SHP77 treated with DMSO at 0.1 percent for 48 hours (cell line): ENCODE measurements around the gene LIMS3.
"Not testable (repeated sequence)": the region's sequence is repeated elsewhere in the genome, so short reads cannot be mapped to it uniquely, and the experiment has no call there.

Experiments used
- DNase-seq: peaks from one replicate; lab custom pipeline; 2025; lab: John Stamatoyannopoulos, UW

The LIMS3 gene

DNA sequence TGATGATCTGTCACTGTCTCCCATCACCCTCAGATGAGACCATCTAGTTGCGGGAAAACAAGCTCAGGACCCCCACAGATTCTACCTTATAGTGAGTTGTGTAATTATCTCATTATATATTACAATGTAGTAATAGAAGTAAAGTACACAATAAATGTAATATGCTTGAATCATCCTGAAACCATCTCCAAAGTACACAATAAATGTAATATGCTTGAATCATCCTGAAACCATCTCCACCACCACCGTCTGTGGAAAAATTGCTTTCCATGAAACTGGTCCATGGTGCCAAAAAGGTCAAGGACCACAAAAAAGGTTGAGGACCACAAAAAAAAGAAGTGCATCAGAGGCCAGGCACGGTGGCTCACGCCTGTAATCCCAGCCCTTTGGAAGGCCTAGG, 29.3 kb downstream of the LIMS3 start:
- not testable (repeated sequence) for DNase-seq

DNA sequence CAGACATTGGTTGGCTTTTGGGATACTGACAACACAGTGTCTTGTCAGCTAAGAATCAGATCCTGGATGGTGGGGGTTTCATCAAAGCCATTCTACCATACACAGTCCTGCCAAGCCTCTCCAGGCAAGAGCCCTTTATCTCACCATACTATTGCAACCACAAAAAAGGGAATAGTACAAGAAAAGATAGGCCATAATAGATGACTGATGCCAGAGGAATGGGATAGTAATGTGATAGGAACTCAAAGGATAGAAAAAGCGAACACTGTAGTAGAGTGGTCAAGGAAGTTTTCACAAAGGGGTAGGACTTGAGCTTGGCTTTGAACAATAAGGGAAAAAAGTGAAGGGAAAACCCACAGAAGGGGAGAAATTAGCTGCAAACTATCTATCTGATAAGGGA, 30.7 kb downstream of the LIMS3 start:
- DNase-seq: not testable (repeated sequence)

DNA sequence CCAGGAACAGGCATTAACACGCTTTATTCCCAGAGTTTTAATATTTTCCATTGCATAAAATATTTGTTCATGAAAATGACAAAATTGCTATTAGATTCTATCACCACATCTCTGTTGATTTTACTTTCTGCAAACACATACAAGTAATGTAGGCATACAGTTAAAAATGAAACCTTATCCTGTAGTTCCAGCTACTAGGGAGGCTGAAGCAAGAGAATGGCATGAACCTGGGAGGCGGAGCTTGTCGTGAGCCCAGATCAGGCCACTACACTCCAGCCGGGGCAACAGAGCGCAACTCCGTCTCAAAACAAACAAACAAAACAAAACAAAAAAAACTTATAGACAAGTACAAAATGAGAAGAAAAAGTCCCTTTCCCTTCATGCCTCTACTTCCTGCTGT, 38.0 kb downstream of the LIMS3 start:
- DNase-seq: not testable (repeated sequence)

DNA sequence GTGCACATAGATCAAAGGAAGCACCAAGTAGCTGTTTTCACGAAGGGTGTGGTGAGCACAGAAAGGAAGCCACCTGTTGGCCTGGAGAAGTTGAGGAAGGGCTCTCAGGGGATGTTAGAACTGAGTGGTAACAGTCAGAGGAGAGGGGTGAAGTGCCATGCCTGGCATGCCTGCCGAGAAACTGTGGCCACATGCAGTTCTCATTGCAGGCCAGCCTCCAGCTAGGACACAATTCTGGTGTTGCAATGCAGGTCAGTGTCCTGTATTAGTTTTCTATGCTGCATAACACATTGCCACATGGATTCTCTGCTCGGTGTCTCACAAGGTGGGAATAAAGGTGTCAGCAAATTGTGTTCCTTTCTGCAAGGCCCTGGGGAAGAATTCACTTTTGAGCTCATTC, 46.9 kb downstream of the LIMS3 start:
- DNase-seq: not testable (repeated sequence)

DNA sequence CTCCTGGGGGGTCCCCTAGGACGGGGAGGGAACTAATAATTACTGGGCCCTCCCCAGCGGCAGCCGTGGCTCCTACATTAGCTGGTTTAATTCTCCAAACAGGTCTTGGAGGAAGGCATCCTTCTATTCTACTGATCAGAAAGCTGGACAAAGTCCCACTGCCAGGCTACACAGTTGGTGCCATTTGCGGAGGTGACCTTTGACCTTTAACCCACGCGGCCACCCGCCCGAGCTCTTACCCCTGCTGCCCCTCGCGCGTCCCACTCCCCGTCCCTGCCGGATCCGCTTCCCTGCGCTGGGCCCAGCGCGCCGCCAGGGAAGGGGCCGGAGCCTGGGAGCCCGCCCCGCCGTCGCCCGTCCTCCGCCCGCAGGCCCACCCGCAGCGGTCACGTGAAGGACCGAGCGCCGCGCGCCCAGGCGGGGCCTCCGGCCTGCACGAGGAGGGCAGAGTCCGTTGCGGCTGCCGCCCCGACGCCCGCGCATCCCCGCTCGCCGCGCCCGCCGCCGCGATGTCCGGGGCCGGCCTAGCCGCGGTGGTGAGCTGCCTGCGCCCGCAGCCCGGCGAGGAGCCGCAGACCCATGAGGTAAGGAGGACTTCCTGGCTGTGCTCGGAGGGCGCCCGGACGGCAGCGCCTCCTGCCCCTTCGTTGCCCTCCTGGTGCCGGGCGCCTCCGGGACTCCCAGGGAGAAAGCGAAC, 48.9 kb downstream of the LIMS3 start:
- not testable (repeated sequence) for DNase-seq

DNA sequence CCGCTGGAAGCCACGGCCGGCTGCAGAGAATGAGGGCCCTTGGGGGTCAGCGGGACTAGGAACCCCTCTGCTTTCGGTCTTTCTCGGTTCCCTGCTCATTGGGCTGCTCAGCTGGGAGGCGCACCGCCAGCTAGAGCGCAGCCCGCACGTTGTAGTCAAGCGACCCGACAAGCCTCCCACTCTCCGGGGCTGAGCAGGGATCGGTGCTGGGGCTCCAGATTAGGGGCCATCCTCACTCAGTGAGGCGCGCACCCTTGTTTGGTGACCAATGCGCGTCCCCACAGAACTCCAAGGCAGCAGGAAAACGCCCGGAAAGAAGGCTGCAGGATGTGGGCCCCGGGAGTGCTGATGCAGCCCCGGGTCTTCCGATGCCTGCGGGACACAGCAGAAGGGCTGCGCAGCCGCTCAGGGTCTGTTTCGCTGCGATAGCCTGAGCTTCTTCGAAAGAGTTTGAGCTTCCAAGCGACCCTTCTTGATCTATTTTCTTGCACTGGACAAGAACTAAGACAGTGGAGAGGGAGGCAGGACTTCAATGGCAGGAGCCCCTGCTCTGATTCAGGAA, 49.6 kb downstream of the LIMS3 start:
- not testable (repeated sequence) for DNase-seq

DNA sequence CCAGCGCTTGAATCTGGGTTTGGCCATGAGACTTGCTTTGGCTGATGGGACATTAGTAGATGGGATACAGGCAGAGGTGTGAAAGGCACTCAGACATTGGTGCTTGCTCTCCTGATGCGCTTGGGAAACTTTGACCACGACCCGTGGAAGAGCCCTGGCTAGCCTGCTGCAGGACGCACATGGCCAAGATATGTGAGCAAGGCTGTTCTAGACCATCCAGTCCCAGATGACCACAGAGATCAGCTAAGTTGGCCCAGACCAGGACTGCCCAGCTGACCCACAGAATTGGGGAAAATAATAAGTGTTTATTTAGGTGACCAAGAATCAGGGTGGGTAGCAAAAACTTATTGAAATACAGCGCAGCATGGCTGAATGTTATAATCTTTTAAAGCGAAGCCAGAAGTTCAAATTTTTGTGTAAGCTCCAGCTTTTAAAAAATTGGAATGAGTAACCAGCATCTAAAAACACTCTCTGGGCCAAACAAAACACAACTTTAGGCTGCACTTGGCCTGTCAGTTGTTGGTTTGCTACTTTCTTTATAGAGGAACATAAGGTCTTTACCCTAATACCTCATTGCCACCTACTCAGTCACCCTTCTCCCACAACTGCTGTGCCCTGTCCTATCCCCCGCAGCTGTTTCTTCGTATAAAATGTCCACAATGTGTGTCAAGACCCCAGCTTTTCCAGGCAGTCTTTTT, 51.8 kb downstream of the LIMS3 start:
- DNase-seq: not testable (repeated sequence)

DNA sequence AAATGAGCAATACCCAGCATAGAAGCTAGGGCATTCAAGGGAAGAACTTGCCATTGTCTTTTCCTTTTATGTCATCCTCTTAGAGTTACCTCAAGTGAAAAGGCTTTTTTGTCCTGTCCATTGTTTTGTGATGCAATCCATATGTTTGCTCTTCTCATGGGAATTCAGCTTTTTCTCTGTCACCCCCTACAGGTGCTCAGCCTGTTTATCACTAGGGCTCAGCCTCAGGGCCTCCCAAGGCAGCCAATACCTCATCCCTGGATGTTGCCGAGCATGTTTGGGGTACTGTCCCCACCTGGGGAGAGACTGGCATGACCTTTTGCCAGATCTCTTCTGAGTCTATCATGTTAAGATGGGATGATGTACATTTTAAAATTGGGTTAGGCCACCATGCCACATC, 65.5 kb downstream of the LIMS3 start:
- not testable (repeated sequence) for DNase-seq

DNA sequence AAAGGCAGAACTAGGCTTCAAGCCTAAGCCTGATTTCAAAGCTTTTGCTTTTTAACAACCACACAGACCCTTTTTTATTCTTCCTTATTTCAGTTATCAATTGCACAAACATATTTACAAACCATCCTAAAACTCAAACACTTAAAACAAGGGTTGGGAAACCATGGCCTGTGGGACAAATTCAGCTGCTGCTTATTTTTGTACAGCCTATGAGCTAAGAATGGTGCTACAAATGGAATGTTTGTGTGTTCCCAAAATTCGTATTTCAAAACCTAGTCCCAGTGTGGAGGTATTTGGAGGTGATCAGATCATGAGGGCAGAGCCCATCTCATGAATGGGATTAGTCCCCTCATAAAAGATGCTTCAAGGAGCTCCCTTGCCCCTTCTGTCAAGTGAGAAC, 67.0 kb downstream of the LIMS3 start:
- not testable (repeated sequence) for DNase-seq

DNA sequence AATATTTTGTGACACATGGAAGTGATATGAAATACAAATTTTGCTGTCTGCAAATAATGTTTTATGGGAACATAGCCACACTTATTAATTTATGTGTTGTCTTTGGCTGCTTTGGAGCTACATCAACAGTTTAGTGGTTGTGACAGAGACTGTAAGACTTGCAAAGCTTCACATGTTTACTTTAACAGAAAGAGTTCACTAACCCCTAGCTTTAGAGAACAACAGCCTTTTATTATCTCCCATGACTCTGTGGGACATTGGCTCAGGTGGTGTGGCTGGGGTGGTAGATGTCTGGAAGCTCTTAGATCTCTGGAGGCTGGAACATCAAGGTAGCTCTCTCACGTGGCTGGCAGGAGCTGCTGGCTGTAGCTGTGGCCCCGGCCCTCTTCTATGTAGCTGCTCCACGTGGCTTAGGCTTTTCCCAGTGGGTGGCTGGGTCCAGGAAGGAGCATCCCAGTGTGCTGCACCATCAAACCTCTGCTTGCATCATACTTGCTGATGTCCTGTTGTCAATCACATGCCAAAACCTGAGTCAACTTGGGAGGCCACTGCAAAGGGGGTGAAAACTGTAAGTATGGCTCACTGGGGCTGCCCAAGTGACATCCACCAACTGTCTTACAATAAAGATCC, 67.7 kb downstream of the LIMS3 start:
- not testable (repeated sequence) for DNase-seq

DNA sequence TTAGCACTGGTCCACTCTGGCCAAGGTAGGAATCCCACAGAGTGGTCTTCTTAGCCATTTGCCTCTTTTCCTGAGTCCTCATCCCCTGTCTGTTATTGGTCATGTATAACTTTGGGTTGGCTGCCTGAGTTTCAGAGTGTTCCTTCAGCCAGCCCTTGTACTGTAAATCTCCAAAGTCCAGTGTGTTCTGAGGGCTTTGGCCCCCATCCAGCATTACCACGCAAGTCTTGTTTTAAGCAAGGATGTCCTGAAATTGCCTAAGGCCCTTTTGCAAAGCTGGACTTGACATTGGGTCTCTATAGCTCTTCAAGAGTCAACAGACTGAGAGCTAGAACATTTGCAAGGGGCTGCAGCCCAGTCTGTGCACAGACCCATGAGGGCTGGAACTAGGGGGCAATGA, 68.4 kb downstream of the LIMS3 start:
- DNase-seq: not testable (repeated sequence)

DNA sequence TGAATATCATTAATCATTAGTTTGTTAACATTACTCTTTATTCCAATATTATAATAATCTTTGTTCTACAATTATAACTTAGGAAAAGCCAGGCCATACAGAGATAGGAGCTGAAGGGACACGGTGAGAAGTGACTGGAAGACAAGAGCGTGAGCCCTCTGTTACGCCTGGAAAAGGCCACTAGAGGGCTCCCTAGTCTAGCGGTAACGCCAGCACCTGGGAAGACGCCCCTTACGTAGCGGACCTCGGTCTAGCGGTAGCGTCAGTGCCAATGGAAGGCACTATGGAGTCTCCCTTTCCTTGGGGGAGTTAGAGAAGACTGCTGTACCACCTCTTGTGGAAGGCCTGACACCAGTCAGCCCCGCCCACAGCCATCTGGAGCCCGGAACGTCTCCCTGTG, 71.4 kb downstream of the LIMS3 start:
- DNase-seq: not testable (repeated sequence)

DNA sequence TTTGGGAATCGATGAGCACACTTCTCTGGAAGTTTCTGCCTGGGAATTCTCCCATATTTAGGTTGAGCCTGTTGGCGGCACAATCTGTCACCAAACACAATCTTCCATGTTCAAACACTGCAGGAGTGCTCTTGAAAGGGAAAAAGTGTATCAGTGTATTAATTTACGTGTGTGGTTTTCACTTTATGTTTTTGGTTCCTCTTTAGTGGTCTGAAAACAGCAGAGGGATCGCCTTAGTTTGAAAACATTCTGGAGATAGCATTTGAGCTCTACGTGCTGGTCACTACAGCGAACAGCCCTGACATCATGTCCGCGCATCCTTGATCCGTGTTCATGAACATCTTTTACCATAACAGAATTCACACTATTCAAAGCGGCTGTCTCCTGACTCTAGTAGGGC, 73.2 kb downstream of the LIMS3 start:
- not testable (repeated sequence) for DNase-seq
